SU-DHL-6 (cell line): ENCODE data around the gene GOT1.

Source experiments
- CTCF ChIP-seq: fragments of 200-600 bp; sonication (generic); IDR thresholded peaks from one replicate; pipeline ENCODE4 v1.5.1; 2017; ENCODE audit warnings: antibody characterized with exemption, mild to moderate bottlenecking, low read length, moderate library complexity; ENCODE audit not compliant: insufficient read depth, poor library complexity, severe bottlenecking
- EZH2phosphoT487 ChIP-seq: fragments of 200-600 bp; sonication (generic), shearing (Covaris generic); conservative IDR thresholded peaks from 2 replicates; pipeline ENCODE4 v1.6.1; 2018; ENCODE audit warnings: mild to moderate bottlenecking, antibody characterized with exemption, low read length, moderate library complexity, mixed read lengths

- TF ChIP-seq CTCF = no peak
- no peak for TF ChIP-seq EZH2phosphoT487
Measured at GRCh38 chr10:99424656-99425055, 5.8 kb downstream of the GOT1 start.
